Parathyroid adenoma (tissue), 2 donors: ENCODE data around the gene LSM2.
"Not testable (repeated sequence)": the region's sequence is repeated elsewhere in the genome, so short reads cannot be mapped to it uniquely, and the experiment has no call there.

Source experiments
- H2AFZ ChIP-seq: fragments of 300-600 bp; sonication (generic); one replicate; pipeline ENCODE4 v1.7.0; 2017; ENCODE audit warnings: antibody characterized with exemption, mild to moderate bottlenecking
- H3K27ac ChIP-seq: fragments of 300-600 bp; sonication (generic); one replicate; pipeline ENCODE4 v1.7.0; 2017
- H3K27me3 ChIP-seq: fragments of 300-600 bp; sonication (generic); one replicate; pipeline ENCODE4 v1.7.0; 2017; ENCODE audit warnings: low read length; ENCODE audit not compliant: control insufficient read depth, insufficient read depth
- H3K36me3 ChIP-seq: fragments of 300-600 bp; sonication (generic); one replicate; pipeline ENCODE4 v1.7.0; 2017; ENCODE audit warnings: low read length; ENCODE audit not compliant: control insufficient read depth, insufficient read depth
- H3K4me1 ChIP-seq: fragments of 300-600 bp; sonication (generic); one replicate; pipeline ENCODE4 v1.7.0; 2017; ENCODE audit warnings: control low read depth
- H3K4me2 ChIP-seq: fragments of 300-600 bp; sonication (generic); one replicate; pipeline ENCODE4 v1.7.0; 2017; ENCODE audit warnings: low read length
- H3K4me3 ChIP-seq: fragments of 300-600 bp; sonication (generic); one replicate; pipeline ENCODE4 v1.7.0; 2017; ENCODE audit warnings: low read depth, low read length
- H3K79me2 ChIP-seq: fragments of 300-600 bp; sonication (generic); one replicate; pipeline ENCODE4 v1.7.0; 2017; ENCODE audit warnings: control low read depth
- H3K9ac ChIP-seq: fragments of 300-600 bp; sonication (generic); one replicate; pipeline ENCODE4 v1.7.0; 2017; ENCODE audit warnings: mild to moderate bottlenecking
- H3K9me3 ChIP-seq: fragments of 300-600 bp; sonication (generic); one replicate; pipeline ENCODE4 v1.7.0; 2017; ENCODE audit warnings: low read length; ENCODE audit not compliant: control insufficient read depth
- CTCF ChIP-seq: fragments of 300-600 bp; sonication (generic); IDR thresholded peaks from one replicate; pipeline ENCODE4 v1.7.0; 2017; ENCODE audit warnings: antibody characterized with exemption, mild to moderate bottlenecking
- donor health status: primary hyperparathyroidism.

Gene LSM2

GRCh38 chr6:31813465-31813849 lies 6.7 kb upstream of the LSM2 start:
- H2AFZ ChIP-seq = peak overlapping the region; percentile 93
- H3K4me1 ChIP-seq = peaks cover 9% of the 10 kb centered on the region
- H3K9ac ChIP-seq = no peak overlapping the region
- peak overlapping the region; percentile 76 for H3K4me2 ChIP-seq
- H3K9me3 ChIP-seq = no peaks in the 10 kb centered on the region
- H3K27ac ChIP-seq = peak overlapping the region; percentile 88
- no peaks in the 10 kb centered on the region for H3K79me2 ChIP-seq
- no peaks in the 10 kb centered on the region for H3K27me3 ChIP-seq
- no peaks in the 10 kb centered on the region for H3K36me3 ChIP-seq
- peak overlapping the region; percentile 42 for H3K4me3 ChIP-seq
- TF ChIP-seq CTCF = no peak

- Histone ChIP-seq H3K4me2 (no peak overlapping the region), H2AFZ (no peak overlapping the region), H3K9ac (no peak overlapping the region), H3K9me3 (no peaks in the 10 kb centered on the region), H3K4me3 (no peak overlapping the region), H3K79me2 (no peaks in the 10 kb centered on the region), H3K27me3 (no peaks in the 10 kb centered on the region), H3K27ac (no peak overlapping the region), H3K4me1 (peaks cover 9% of the 10 kb centered on the region), H3K36me3 (no peaks in the 10 kb centered on the region)
- no peak for TF ChIP-seq CTCF
Measured at GRCh38 chr6:31811645-31812044, 4.9 kb upstream of the LSM2 start.

GRCh38 chr6:31808599-31808998 lies 1.8 kb upstream of the LSM2 start:
- not testable (repeated sequence) for H2AFZ ChIP-seq, H3K9ac ChIP-seq, H3K27me3 ChIP-seq, H3K79me2 ChIP-seq, H3K27ac ChIP-seq, H3K9me3 ChIP-seq, H3K4me2 ChIP-seq, H3K36me3 ChIP-seq, H3K4me3 ChIP-seq, H3K4me1 ChIP-seq

DNA sequence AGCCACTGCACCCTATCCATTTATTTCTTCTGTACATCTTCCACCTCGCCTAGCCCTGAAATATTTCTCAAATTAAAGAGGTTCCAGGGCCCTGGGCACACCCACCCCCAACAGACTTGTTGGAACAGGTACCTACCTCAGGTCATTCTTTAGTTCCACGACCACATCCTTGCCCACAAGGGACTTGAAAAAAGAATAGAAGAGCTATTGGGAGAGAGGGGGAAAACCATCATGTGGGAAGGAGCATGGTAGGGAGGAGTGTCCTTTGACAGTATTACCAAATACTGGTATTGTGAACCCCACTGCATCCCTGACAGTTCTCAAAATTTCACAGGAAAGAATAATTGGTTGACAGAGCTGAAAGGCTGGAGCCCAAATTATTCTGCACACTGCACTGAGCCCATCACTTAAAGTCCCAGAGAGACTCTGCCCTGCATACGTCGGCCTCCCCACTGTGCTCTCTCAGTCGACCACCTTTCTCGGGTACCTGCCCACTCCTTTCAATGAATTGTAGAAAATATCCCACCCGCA lies 762 bp downstream of the LSM2 start:
- Histone ChIP-seq H3K9me3 (no peaks in the 10 kb centered on the region), H3K27me3 (no peaks in the 10 kb centered on the region), H3K79me2 (no peaks in the 10 kb centered on the region), H3K4me3 (peak overlapping the region; percentile 94), H3K4me1 (peaks cover 4% of the 10 kb centered on the region), H3K36me3 (no peaks in the 10 kb centered on the region), H3K9ac (peak overlapping the region; percentile 38), H3K4me2 (peak overlapping the region; percentile 99), H3K27ac (peak overlapping the region; percentile 92), H2AFZ (peak overlapping the region; percentile 87)
- TF ChIP-seq CTCF = no peak

DNA sequence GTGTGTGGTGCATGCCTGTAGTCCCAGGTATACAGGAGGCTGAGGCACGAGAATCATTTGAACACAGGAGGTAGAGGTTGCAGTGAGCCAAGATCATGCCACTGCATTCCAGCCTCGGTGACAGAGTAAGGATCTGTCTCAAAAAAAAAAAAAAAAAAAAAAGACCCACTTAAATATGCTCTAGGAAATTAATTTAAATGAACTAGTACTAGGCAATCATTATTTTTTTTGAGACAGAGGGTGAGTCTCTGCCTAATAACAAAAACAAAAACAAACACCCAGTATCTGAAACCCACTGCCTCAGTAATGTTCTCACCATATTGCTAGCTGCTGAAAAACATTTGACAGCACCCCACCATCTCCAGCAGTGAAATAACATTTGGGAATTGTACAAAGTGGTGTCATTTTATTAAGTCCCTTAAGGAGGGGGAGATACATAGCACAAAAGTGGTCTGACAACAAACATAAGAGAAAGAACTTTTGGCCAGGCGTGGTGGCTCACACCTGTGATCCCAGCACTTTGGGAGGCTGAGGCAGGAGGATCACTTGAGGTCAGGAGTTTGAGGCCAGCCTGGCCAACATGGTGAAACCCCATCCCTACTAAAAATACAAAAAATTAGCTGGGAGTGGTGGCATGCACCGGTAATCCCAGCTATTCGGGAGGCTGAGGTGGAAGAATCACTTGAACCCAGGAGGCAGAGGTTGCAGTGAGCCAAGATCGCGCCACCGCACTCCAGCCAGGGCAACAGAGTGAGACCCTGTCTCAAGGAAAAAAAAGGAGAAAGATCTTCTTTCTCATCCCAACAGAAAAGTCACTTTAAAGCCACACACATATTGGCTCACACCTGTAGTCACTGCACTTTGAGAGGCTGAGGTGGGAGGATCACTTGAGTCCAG lies 5.5 kb downstream of the LSM2 start:
- not testable (repeated sequence) for H3K4me3 ChIP-seq, H3K4me1 ChIP-seq, H2AFZ ChIP-seq, H3K27ac ChIP-seq, H3K36me3 ChIP-seq, H3K27me3 ChIP-seq, H3K9me3 ChIP-seq, H3K4me2 ChIP-seq, H3K79me2 ChIP-seq, H3K9ac ChIP-seq
